ENCODE results near the gene ARHGEF19. TPM values are rescaled to one million over a fixed set of nuclear protein-coding genes. Genes with fewer than 3 reads are reported as not detected.
A peak's percentile ranks its signal among the peaks of the same experiment; 100 is the strongest.
"Not testable (repeated sequence)": the region's sequence is repeated elsewhere in the genome, so short reads cannot be mapped to it uniquely, and the experiment has no call there.

ARHGEF19 gene
- total RNA-seq, 1 experiment from 2014 or later, result 10.6 TPM

- DNase-seq (ENCODE audit: low spot score), result no peak
Observed at GRCh38 chr1:16204634-16205333, 7.7 kb downstream of the ARHGEF19 start.

GRCh38 chr1:16204216-16204615 lies 8.2 kb downstream of the ARHGEF19 start:
- no peak for DNase-seq (ENCODE audit: low spot score)

- DNase-seq (ENCODE audit: low spot score), result no peak
Observed at GRCh38 chr1:16203550-16203949, 8.9 kb downstream of the ARHGEF19 start.

GRCh38 chr1:16202281-16203210 lies 9.9 kb downstream of the ARHGEF19 start:
- no peak for DNase-seq (ENCODE audit: low spot score)

GRCh38 chr1:16199700-16200099 lies 12.8 kb downstream of the ARHGEF19 start:
- DNase-seq (ENCODE audit: low spot score), result no peak

- no peak for DNase-seq (ENCODE audit: low spot score)
Observed at GRCh38 chr1:16199157-16199501, 13.3 kb downstream of the ARHGEF19 start.

- DNase-seq (ENCODE audit: low spot score), result no peak
Observed at GRCh38 chr1:16198444-16199156, 13.9 kb downstream of the ARHGEF19 start.

GRCh38 chr1:16196874-16197273 lies 15.6 kb downstream of the ARHGEF19 start:
- DNase-seq (ENCODE audit: low spot score), result no peak

- DNase-seq (ENCODE audit: low spot score), result not testable (repeated sequence)
Observed at GRCh38 chr1:16196139-16196538, 16.3 kb downstream of the ARHGEF19 start.

- no peak for DNase-seq (ENCODE audit: low spot score)
Observed at GRCh38 chr1:16195518-16195905, 16.9 kb downstream of the ARHGEF19 start.

- no peak for DNase-seq (ENCODE audit: low spot score)
Observed at GRCh38 chr1:16191916-16192546, 20.4 kb downstream of the ARHGEF19 start.

GRCh38 chr1:16191309-16191708 lies 21.1 kb downstream of the ARHGEF19 start:
- no peak for DNase-seq (ENCODE audit: low spot score)

GRCh38 chr1:16189921-16190621 lies 22.4 kb downstream of the ARHGEF19 start:
- DNase-seq (ENCODE audit: low spot score), result no peak

GRCh38 chr1:16189003-16189402 lies 23.4 kb downstream of the ARHGEF19 start:
- DNase-seq (ENCODE audit: low spot score), result no peak

- DNase-seq (ENCODE audit: low spot score), result peak; percentile 65
Observed at GRCh38 chr1:16187748-16188401, 24.6 kb downstream of the ARHGEF19 start.

- DNase-seq (ENCODE audit: low spot score), result no peak
Observed at GRCh38 chr1:16186655-16187235, 25.7 kb downstream of the ARHGEF19 start.

GRCh38 chr1:16184557-16185303 lies 27.7 kb downstream of the ARHGEF19 start:
- DNase-seq (ENCODE audit: low spot score), result no peak

GRCh38 chr1:16183765-16184556 lies 28.5 kb downstream of the ARHGEF19 start:
- DNase-seq (ENCODE audit: low spot score), result no peak

- DNase-seq (ENCODE audit: low spot score), result no peak
Observed at GRCh38 chr1:16183179-16183578, 29.3 kb downstream of the ARHGEF19 start.
